A673 (cell line): ENCODE data around the gene SFXN2. TPM values are rescaled to one million over a fixed set of nuclear protein-coding genes. Genes with fewer than 3 reads are reported as not detected.

Experiments used
- BruUV-seq: library from RNA; stranded (reverse); fragments of 400-500 nt; replicated peaks from 2 replicates; lab custom pipeline; 2021; lab: Mats Ljungman, UMichigan
- CTCF ChIA-PET: fragments of 300-600 bp; sonication (Branson Sonifier 250); formaldehyde crosslinking; loops from one replicate; lab custom pipeline; 2022; ENCODE audit warnings: antibody characterized with exemption; lab: Charles Lee
- POLR2A ChIA-PET: fragments of 300-600 bp; sonication (Branson Sonifier 250); formaldehyde crosslinking; loops from one replicate; lab custom pipeline; 2022; ENCODE audit warnings: antibody characterized with exemption; ENCODE audit not compliant: low non-redundant PET; lab: Charles Lee
- DNase-seq: peaks from one replicate; pipeline ENCODE4 v3.0.0-alpha.2; 2015; ENCODE audit warnings: low spot score
- H3K27ac ChIP-seq: fragments of 200-600 bp; sonication (generic); 2 replicates; pipeline ENCODE4 v1.5.1; 2016; ENCODE audit warnings: mixed run types, low read depth, mild to moderate bottlenecking, mixed read lengths, antibody characterized with exemption, low read length; ENCODE audit not compliant: poor library complexity, severe bottlenecking
- H3K27me3 ChIP-seq: fragments of 200-600 bp; sonication (generic); replicated peaks from 2 replicates; pipeline ENCODE4 v1.6.1; 2017; ENCODE audit warnings: mixed run types, low read depth, mild to moderate bottlenecking, mixed read lengths, antibody characterized with exemption, low read length; ENCODE audit not compliant: insufficient read depth, poor library complexity
- H3K36me3 ChIP-seq: fragments of 200-600 bp; sonication (generic); 2 replicates; pipeline ENCODE4 v1.6.1; 2016; ENCODE audit warnings: mixed run types, mild to moderate bottlenecking, mixed read lengths, antibody characterized with exemption, low read length; ENCODE audit not compliant: insufficient read depth, poor library complexity, severe bottlenecking
- H3K4me1 ChIP-seq: fragments of 200-600 bp; sonication (generic); 2 replicates; pipeline ENCODE4 v1.6.1; 2017; ENCODE audit warnings: mixed run types, mild to moderate bottlenecking, mixed read lengths, antibody characterized with exemption, low read length; ENCODE audit not compliant: insufficient read depth, poor library complexity, severe bottlenecking
- H3K4me3 ChIP-seq: fragments of 200-600 bp; sonication (generic); 2 replicates; pipeline ENCODE4 v1.5.1; 2016; ENCODE audit warnings: low read depth, mixed run types, mild to moderate bottlenecking, mixed read lengths, low read length; ENCODE audit not compliant: poor library complexity, severe bottlenecking
- H3K9me3 ChIP-seq: fragments of 200-600 bp; sonication (generic); 2 replicates; pipeline ENCODE4 v1.6.1; 2016; ENCODE audit warnings: mixed run types, low read depth, mild to moderate bottlenecking, mixed read lengths, antibody characterized with exemption, low read length; ENCODE audit not compliant: poor library complexity, severe bottlenecking
- CTCF ChIP-seq: fragments of 300-800, 200-600 bp; sonication (generic); conservative IDR thresholded peaks from 2 replicates; pipeline ENCODE4 v1.5.1; 2017; ENCODE audit warnings: low read depth, mild to moderate bottlenecking, antibody characterized with exemption, low read length, moderate library complexity, mixed read lengths
- EZH2 ChIP-seq: fragments of 200-600 bp; sonication (generic); IDR thresholded peaks from 2 replicates; pipeline ENCODE4 v1.6.1; 2017; ENCODE audit warnings: borderline replicate concordance, low read depth, mild to moderate bottlenecking, mixed read lengths, antibody characterized with exemption, low read length; ENCODE audit not compliant: poor library complexity, severe bottlenecking
- intact Hi-C: fragments of 100-400 bp; cut with micrococcal nuclease; formaldehyde crosslinking; loops from one replicate; pipeline ENCODE4 v1.10.0; 2022; ENCODE audit not compliant: unreplicated experiment
- total RNA-seq: library from RNA; stranded (reverse); gene quantifications from 2 replicates; pipeline ENCODE4 v1.2.3, GENCODE V29; 2021

SFXN2 gene
- total RNA-seq, 1 experiment from 2014 or later = 19.5 TPM

- POLR2A ChIA-PET = no interaction called here
- TF ChIP-seq EZH2 (no peak), CTCF (no peak)
- H3K27me3 ChIP-seq = no peaks in the 10 kb centered on the region
- H3K36me3 ChIP-seq = peaks cover 3% of the 10 kb centered on the region
- H3K27ac ChIP-seq = no peak overlapping the region
- peaks cover 18% of the 10 kb centered on the region for H3K4me1 ChIP-seq
- no peaks in the 10 kb centered on the region for H3K9me3 ChIP-seq
- DNase-seq = no peak
- CTCF ChIA-PET = no interaction called here
- intact Hi-C loops = no loop called here
- H3K4me3 ChIP-seq = no peak overlapping the region
- BruUV-seq = no TSS peak
Measured at GRCh38 chr10:102718220-102718619, 3.8 kb downstream of the SFXN2 start.

GRCh38 chr10:102720337-102720736, 5.9 kb downstream of the SFXN2 start:
- H3K4me3 ChIP-seq = no peak overlapping the region
- no peaks in the 10 kb centered on the region for H3K27me3 ChIP-seq
- H3K9me3 ChIP-seq = no peaks in the 10 kb centered on the region
- no TSS peak for BruUV-seq
- H3K36me3 ChIP-seq = peaks cover 8% of the 10 kb centered on the region
- DNase-seq = no peak
- intact Hi-C loops = loop anchor here (10.0 kb wide), 1 partner anchor 344 kb away; no protein-coding TSS in a partner anchor
- CTCF ChIA-PET = no interaction called here
- POLR2A ChIA-PET = no interaction called here
- H3K4me1 ChIP-seq = peaks cover 18% of the 10 kb centered on the region
- no peak overlapping the region for H3K27ac ChIP-seq
- no peak for TF ChIP-seq CTCF
- TF ChIP-seq EZH2 = no peak

- no peak for TF ChIP-seq CTCF
- no peak for TF ChIP-seq EZH2
- BruUV-seq = no TSS peak
- H3K27ac ChIP-seq = no peak overlapping the region
- intact Hi-C loops = loop anchor here (10.0 kb wide), 1 partner anchor 344 kb away; no protein-coding TSS in a partner anchor
- no peak for DNase-seq
- POLR2A ChIA-PET = no interaction called here
- CTCF ChIA-PET = no interaction called here
- peaks cover 8% of the 10 kb centered on the region for H3K36me3 ChIP-seq
- no peaks in the 10 kb centered on the region for H3K9me3 ChIP-seq
- H3K4me1 ChIP-seq = peaks cover 17% of the 10 kb centered on the region
- no peaks in the 10 kb centered on the region for H3K27me3 ChIP-seq
- H3K4me3 ChIP-seq = no peak overlapping the region
Measured at GRCh38 chr10:102720775-102721301, 6.4 kb downstream of the SFXN2 start.
